Measurements from ENCODE around the gene OGFOD1. TPM values are rescaled to one million over a fixed set of nuclear protein-coding genes. Genes with fewer than 3 reads are reported as not detected.

The OGFOD1 gene
- total and polyA plus RNA-seq, 9 of the 15 experiments (the other 6 are each of a cell fraction or from before 2014, with no cell fraction given) = 60.4 to 134 (median 85.8) TPM

GRCh38 chr16:56447286-56447685, 4.1 kb upstream of the OGFOD1 start:
- no peaks in the 10 kb centered on the region for H3K9me1 ChIP-seq (ENCODE audit: control insufficient read depth, insufficient read depth, low read length)
- H3K4me1 ChIP-seq (replicated peaks in 1 of 2; ENCODE audit: control insufficient read depth in 2 of 2, insufficient read depth in 2 of 2, low read length in 2 of 2) = peaks cover 0 to 11% of the 10 kb centered on the region in 2 experiments; a peak in 4 of 5 replicates
- ChIA-PET CTCF (ENCODE audit: low intra/inter-chr PET ratio) (no interaction called here), POLR2A (interaction anchor here (1.1 to 1.2 kb wide), 2 partner anchors 13 to 16 kb away, joined by 3 to 6 read pairs; no protein-coding TSS in a partner anchor)
- H3K4me3 ChIP-seq = no peak overlapping the region
- TF ChIP-seq CEBPZ (IDR thresholded peaks at IDR 0.05; ENCODE audit: borderline replicate concordance, low read depth, low read length) = no peak
- TF ChIP-seq, protein P1, sequence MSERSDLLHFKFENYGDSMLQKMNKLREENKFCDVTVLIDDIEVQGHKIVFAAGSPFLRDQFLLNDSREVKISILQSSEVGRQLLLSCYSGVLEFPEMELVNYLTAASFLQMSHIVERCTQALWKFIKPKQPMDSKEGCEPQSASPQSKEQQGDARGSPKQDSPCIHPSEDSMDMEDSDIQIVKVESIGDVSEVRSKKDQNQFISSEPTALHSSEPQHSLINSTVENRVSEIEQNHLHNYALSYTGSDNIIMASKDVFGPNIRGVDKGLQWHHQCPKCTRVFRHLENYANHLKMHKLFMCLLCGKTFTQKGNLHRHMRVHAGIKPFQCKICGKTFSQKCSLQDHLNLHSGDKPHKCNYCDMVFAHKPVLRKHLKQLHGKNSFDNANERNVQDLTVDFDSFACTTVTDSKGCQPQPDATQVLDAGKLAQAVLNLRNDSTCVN (CRISPR knock-in tag; IDR thresholded peaks at IDR 0.05) = no peak
- TF ChIP-seq ZNF324 (CRISPR knock-in tag; IDR thresholded peaks at IDR 0.05) = no peak
- TF ChIP-seq ZNF232 (CRISPR knock-in tag; IDR thresholded peaks at IDR 0.05) = no peak
- TF ChIP-seq, protein P2, sequence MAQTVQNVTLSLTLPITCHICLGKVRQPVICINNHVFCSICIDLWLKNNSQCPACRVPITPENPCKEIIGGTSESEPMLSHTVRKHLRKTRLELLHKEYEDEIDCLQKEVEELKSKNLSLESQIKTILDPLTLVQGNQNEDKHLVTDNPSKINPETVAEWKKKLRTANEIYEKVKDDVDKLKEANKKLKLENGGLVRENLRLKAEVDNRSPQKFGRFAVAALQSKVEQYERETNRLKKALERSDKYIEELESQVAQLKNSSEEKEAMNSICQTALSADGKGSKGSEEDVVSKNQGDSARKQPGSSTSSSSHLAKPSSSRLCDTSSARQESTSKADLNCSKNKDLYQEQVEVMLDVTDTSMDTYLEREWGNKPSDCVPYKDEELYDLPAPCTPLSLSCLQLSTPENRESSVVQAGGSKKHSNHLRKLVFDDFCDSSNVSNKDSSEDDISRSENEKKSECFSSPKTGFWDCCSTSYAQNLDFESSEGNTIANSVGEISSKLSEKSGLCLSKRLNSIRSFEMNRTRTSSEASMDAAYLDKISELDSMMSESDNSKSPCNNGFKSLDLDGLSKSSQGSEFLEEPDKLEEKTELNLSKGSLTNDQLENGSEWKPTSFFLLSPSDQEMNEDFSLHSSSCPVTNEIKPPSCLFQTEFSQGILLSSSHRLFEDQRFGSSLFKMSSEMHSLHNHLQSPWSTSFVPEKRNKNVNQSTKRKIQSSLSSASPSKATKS (CRISPR knock-in tag; IDR thresholded peaks at IDR 0.05) = no peak
- no peaks in the 10 kb centered on the region for H3K27me3 ChIP-seq (ENCODE audit: control insufficient read depth in 2 of 2, insufficient read depth in 2 of 2, low read length in 2 of 2)
- H3K27ac ChIP-seq (ENCODE audit: extremely low read depth, low read depth, low read length) = no peak overlapping the region
- H3K79me2 ChIP-seq (ENCODE audit: control insufficient read depth, insufficient read depth, low read length) = peaks cover 68% of the 10 kb centered on the region
- ATAC-seq (no peak), DNase-seq (ENCODE audit: extremely low read depth in 1 of 4, low spot score in 3 of 4) (no peak), FAIRE-seq (no peak)
- 61% methylated on average over 2 of the region's 2 CpGs for WGBS (ENCODE audit: insufficient coverage, low coverage, missing lambda C conversion rate)
- H3K4me2 ChIP-seq (ENCODE audit: insufficient read depth, low read length) = no peak overlapping the region
- no TSS peak for BruUV-seq (replicated peaks)
- peaks cover 55% of the 10 kb centered on the region for H3K36me3 ChIP-seq (ENCODE audit: control insufficient read depth, insufficient read depth, low read length)
- peaks cover 18% of the 10 kb centered on the region for H4K20me1 ChIP-seq (replicated peaks; ENCODE audit: control insufficient read depth, insufficient read depth, low read length)
- H3K9me3 ChIP-seq (replicated peaks; ENCODE audit: control insufficient read depth, insufficient read depth, low read depth, low read length) = no peaks in the 10 kb centered on the region
- in situ Hi-C loops (cut with MboI) (no loop called here), intact Hi-C loops (cut with micrococcal nuclease) (no loop called here)
- 0 out of 4 replicates have a peak overlapping the region, but pooled peaks of 1 of the 2 experiments have one; percentile 12 for H3K9ac ChIP-seq (ENCODE audit: insufficient read depth in 1 of 2, low read depth in 2 of 2, low read length in 2 of 2)
- no peak overlapping the region for H2AFZ ChIP-seq (ENCODE audit: low read depth, low read length)
